ENCODE results near the gene RIPK3.

DNA sequence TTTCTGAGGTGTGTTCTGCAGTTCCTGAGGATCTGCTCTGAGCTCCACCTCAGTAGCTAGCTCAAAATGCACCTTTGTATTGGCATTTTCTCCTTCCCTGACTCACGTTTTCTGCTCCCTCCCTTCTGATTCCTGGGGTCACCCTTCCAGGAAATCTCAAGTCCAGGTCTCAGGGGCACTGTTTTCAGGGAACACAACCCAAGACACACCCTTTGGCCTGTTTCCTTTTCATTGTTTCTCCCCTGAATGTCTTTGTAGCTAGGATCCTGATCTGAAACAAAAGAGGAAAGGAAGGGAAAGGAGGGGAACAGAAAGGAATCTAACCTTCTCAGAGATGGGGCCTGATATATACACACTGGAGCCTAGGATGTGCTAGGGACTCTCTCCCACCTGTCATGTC is 7.3 kb upstream of the RIPK3 start:
- TF ChIP-seq, protein P1, sequence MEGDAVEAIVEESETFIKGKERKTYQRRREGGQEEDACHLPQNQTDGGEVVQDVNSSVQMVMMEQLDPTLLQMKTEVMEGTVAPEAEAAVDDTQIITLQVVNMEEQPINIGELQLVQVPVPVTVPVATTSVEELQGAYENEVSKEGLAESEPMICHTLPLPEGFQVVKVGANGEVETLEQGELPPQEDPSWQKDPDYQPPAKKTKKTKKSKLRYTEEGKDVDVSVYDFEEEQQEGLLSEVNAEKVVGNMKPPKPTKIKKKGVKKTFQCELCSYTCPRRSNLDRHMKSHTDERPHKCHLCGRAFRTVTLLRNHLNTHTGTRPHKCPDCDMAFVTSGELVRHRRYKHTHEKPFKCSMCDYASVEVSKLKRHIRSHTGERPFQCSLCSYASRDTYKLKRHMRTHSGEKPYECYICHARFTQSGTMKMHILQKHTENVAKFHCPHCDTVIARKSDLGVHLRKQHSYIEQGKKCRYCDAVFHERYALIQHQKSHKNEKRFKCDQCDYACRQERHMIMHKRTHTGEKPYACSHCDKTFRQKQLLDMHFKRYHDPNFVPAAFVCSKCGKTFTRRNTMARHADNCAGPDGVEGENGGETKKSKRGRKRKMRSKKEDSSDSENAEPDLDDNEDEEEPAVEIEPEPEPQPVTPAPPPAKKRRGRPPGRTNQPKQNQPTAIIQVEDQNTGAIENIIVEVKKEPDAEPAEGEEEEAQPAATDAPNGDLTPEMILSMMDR (IDR thresholded peaks at IDR 0.05), result no peak
- no peak for TF ChIP-seq POLR2A (IDR thresholded peaks at IDR 0.05)

Measured in prostate gland (tissue), 2 donors.